GM19467 (cell line): ENCODE results near the gene MRPS22.
"Not testable (repeated sequence)": the region's sequence is repeated elsewhere in the genome, so short reads cannot be mapped to it uniquely, and the experiment has no call there.

Experiments
- ATAC-seq: cut with Tn5 transposase; IDR thresholded peaks from one replicate; pipeline ENCODE4 v1.9.1; 2021; ENCODE audit warnings: mild to moderate bottlenecking, moderate library complexity; ENCODE audit not compliant: unreplicated experiment

Gene MRPS22

GRCh38 chr3:139389552-139390368, 45.9 kb downstream of the MRPS22 start, which contains the start of gene COPB2:
TSS of gene COPB2 (minus strand) at chr3:139389647. CDS start at chr3:139389550, 97 bp downstream.
- ATAC-seq: peak; percentile 97

GRCh38 chr3:139394116-139394515, 50.3 kb downstream of the MRPS22 start:
- ATAC-seq: no peak

GRCh38 chr3:139396707-139397106, 52.9 kb downstream of the MRPS22 start:
- ATAC-seq: no peak

GRCh38 chr3:139401155-139401554, 57.3 kb downstream of the MRPS22 start:
- ATAC-seq: not testable (repeated sequence)
